ENCODE data around the gene ELOVL2.
"Not testable (repeated sequence)": the region's sequence is repeated elsewhere in the genome, so short reads cannot be mapped to it uniquely, and the experiment has no call there.

The ELOVL2 gene

DNA sequence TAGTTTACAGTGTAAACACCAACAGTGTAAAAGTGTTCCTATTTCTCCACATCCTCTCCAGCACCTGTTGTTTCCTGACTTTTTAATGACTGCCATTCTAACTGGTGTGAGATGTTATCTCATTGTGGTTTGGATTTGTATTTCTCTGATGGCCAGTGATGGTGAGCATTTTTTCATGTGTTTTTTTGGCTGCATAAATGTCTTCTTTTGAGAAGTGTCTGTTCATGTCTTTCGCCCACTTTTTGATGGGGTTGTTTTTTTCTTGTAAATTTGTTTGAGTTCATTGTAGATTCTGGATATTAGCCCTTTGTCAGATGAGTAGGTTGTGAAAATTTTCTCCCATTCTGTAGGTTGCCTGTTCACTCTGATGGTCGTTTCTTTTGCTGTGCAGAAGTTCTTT, 59.1 kb downstream of the ELOVL2 start:
- DNase-seq (ENCODE audit: low read depth in 2 of 3, low spot score in 2 of 3) = not testable (repeated sequence)

DNA sequence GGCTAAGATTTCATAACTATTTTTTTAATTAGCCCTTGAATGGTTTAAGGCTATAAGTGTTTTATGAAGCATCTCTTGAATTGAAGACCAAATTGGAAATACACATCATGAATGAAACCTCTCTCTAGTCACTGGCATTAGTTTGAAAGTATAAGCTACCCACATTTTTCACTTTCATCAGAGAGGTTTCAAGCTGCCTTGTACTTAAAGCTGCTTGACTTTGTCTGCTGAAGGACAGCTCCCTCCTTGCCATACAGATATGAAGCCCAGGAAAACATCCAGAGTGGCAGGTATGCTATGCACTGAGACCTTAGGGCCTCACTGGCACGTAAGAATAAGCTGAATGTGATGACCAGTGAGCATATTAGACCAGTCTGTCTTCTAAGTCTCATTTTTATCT, 62.7 kb downstream of the ELOVL2 start:
- DNase-seq (ENCODE audit: low read depth in 2 of 3, low spot score in 2 of 3) = no peak

DNA sequence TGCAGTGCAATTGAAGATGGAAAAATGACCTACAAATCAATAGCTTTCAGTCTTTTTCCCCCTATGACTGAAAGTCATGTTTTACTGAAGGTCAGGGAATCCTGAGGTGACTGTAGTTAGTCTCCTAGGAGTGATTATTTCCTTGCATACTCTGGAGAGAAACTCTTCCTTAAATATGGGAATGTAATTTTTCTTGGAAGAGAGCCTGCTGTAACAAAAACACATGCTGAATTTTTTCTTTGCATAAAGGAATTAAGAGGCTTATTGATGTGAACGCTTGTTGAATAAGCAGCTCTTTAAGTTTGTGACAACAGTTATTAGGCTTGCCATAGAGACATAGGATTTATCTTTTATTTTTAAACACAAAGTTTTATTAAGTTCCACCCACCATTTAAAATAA, 64.5 kb downstream of the ELOVL2 start:
- DNase-seq (ENCODE audit: low read depth in 2 of 3, low spot score in 2 of 3) = no peak

DNA sequence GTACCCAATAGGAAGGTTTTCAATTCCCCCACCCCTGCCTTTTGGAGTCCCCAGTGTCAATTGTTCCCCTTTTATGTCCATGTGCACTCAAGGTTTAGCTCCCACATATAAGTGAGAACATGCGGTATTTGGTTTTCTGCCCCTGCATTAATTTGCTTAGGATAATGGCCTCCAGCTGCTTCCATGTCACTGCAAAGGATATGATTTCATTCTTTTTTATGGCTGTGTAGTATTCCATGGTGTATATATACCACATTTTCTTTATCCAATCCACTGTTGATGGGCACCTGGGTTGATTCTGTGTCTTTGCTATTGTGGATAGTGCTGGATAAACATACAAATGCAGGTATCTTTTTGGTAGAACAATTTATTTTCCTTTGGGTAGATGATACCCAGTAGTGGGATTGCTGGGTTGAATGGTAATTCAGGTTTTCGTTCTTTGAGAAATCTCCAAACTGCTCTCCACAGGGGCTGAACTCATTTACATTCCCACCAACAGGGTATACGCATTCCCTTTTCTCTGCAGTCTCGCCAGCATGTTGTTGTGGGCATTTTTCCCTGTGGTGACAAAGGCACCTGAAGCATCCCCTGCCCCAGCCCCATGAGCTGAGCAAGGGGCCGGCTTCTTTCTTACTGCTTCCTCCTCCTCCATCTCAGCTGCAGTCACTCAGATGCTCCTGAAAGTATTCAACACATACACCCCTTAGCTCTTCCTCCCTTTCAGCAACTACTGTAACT, 66.7 kb downstream of the ELOVL2 start:
- DNase-seq (ENCODE audit: low read depth in 2 of 3, low spot score in 2 of 3) = no peak

DNA sequence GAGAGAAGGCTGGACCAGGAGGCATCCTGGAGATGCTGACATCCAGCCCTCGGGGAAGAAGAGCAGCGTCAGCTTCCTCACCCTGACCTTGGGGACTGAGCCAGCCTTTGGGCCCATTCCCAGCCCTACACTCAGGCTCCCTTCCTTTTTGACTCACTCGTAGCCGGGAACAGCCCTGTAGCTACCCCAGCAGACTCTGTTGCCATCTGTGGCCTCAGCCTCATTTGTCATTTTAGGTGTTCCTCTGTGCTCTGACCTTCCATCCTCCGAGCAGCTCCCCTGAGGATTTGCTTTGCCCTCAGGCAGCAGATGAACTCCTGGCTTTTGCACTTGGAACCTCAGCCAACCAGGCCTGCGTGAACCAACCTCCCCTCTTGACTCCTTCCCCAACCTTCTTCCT, 67.5 kb downstream of the ELOVL2 start:
- no peak for DNase-seq (ENCODE audit: low read depth in 2 of 3, low spot score in 2 of 3)

DNA sequence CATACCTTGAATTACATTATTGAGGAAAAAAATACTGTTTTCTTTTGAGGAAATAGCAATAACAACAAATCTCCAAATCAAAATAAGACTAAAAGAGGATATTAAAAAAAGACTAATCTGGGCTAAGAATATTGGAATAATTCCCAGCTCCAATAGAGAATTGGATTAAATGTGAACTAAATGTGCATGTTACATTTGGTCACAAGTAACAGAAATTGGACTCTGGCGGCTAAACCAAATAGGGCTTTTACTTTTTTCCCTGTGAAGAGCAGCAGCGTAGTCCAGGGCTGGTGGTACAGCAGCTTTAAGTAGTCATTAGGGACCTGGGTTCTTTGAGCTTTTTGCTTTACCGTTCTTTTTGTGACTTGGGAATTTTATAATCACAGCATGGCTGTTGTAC, 71.9 kb downstream of the ELOVL2 start:
- DNase-seq (ENCODE audit: low read depth in 2 of 3, low spot score in 2 of 3) = no peak

DNA sequence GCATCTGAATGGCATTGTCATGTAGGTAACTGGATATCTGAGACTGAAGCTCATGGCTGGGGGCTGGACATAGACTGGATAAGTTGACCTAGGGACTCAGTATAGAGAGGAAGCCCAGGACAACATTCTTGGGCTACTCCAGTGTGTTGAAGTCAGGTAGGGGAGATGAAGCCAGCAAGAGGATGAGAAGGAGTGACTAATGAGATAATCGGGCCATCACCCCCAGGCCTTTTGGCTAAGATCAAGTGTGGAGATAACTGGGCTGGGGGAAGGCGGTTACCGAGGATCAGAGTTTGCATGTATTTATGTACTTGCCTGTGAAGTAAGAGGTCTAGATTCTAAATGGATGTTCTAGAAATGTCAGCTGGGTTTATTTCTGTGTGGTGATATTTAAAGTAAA, 73.4 kb downstream of the ELOVL2 start:
- no peak for DNase-seq (ENCODE audit: low read depth in 2 of 3, low spot score in 2 of 3)

DNA sequence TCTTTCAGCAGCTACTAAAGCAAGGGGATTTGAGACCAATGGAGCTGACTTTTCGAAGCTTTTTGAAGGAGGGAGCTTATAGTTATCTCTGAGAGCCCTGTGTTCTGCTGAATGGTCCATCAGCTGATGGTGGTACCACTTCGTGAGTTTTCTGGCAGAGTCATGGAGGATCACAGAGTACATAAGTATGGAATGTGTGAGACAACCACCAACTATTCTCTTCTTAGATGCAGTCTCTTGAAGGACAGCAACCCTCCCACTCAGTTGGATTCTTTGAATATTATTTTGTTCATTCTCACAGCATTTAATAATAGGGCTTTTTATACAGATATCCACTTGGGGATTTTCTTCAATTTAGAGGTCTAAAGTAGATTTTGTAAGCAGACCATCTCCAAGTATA, 75.3 kb downstream of the ELOVL2 start:
- no peak for DNase-seq (ENCODE audit: low read depth in 2 of 3, low spot score in 2 of 3)

DNA sequence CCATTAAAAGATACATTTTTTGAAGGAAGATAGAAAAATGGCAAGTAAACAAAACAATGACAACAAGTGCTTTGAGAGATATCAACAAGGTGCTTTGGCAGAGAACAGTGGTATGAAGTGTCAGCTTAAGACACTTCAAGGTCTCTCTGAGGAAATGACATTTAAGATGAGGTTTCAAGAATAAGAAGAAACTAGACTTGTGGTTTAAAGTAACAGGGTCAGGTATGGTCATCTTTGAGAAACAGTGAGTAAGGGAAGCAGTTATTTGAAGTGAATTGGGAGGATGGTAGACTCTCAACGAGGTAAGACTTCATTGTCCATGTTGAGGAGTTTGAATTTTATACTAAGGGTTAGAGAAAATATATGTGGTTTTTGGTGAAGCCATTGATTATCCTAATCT, 79.4 kb downstream of the ELOVL2 start:
- no peak for DNase-seq (ENCODE audit: low read depth in 2 of 3, low spot score in 2 of 3)

DNA sequence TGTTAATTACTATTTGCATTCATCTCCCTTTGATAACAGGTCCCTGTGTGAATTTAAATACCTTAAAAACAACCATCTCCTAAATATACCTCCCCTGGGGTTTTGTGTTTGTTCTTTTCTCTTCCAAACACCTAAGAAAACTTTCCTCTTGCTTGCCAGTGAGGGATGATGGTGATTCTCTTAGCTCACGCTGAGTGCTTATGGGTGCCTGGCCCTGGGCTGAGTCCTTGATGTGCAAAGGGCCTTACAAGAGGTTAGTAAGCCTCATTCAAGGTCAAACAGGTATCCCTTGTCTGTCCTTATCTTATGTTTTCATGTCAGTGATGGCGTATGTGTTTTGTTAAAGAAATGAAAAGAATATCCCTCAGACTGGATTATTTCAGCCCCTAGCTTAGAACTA, 81.0 kb downstream of the ELOVL2 start:
- DNase-seq (ENCODE audit: low read depth in 2 of 3, low spot score in 2 of 3) = no peak

DNA sequence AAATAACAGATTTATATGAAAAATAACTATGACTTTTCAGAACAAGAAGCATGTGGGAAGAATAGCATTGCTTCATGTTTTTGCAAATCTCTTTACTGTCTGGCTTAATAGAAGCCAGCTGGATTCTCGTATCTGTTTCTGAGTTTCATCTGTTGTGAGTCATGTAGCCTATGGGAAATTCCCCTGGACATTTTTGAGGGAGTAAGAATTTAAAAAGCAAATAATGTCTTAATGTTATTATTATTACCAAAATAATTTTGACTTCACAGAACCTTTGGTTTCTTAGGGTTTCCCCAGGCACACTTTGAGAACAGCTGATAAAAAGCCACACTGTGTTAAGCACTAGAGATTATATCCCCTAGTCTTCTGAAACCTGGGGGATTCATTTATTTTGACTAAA, 81.4 kb downstream of the ELOVL2 start:
- no peak for DNase-seq (ENCODE audit: low read depth in 2 of 3, low spot score in 2 of 3)

DNA sequence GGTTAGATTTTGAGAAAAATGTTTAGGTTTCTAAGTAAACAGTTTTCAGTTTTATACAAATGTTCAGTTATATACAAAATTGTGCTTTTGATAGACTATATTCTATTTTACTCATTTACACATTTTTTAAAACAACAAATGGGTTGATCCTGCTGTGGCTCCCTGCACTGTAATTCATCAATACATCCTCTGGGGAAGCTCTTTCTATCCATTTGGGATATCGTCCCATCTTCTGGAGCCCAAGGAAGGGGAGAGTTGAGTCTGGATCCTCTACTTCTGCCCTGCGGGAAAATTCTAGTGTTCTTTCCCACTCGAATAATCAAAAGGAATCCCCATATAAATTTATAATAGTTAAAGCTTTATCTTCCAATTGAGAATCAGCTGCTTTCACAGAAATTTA, 82.3 kb downstream of the ELOVL2 start:
- no peak for DNase-seq (ENCODE audit: low read depth in 2 of 3, low spot score in 2 of 3)

DNA sequence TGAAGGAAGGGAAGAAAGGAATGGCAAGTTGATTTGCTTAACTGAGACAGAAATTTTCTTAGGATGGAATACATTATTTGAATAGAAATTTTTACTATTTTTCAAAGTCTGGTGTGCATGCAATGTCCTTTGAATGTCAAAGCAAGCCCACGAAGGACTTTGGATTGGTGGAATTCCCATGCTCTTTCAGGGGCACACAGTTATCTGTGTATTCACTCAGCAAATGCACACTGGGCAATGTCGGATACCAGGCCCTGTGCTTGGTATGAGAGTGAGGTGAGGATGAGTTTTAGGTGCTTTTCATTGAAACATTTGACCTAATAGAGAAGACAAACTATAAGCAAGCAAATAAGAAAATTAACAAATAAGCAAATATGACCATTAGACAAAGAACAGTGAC, 83.9 kb downstream of the ELOVL2 start:
- DNase-seq (ENCODE audit: low read depth in 2 of 3, low spot score in 2 of 3) = no peak

DNA sequence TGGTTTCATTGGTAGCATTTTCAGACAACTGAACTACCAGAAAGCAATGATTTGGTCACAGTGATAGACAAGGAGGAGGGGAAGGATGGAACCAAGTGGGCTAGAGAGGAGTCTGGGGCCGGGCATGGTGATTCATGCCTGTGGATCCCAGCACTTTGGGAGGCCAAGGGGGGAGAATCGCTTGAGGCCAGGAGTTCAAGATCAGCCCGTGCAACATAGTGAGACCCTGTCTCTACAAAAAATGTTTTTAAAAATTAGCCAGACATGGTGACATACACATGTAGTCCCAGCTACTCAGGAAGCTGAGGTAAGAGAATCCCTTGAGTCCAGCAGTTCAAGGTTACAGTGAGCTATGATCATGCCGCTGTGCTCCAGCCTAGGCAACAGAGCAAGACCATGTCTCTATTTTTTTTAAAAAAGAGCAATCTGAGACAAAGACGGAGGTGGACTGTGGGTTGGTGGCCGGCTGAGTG, 86.7 kb downstream of the ELOVL2 start:
- DNase-seq (ENCODE audit: low read depth in 2 of 3, low spot score in 2 of 3) = no peak

DNA sequence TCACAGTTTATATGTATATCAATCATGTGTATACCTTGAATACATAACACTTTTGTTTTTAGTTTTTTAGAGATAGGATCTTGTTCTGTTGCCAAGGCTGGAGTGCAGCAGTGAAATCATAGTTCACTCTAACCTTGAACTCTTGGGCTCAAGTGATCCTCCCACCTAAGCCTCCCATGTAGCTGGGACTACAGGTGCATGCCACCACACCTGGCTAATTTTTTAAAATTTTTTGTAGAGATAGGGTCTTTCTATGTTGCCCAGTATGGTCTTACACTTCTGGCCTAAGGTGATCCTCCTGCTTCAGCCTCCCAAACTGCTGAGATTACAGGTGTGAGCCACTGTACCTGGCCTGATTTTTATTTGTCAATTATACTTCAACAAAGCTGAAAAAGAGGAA, 87.3 kb downstream of the ELOVL2 start:
- DNase-seq (ENCODE audit: low read depth in 2 of 3, low spot score in 2 of 3) = no peak

DNA sequence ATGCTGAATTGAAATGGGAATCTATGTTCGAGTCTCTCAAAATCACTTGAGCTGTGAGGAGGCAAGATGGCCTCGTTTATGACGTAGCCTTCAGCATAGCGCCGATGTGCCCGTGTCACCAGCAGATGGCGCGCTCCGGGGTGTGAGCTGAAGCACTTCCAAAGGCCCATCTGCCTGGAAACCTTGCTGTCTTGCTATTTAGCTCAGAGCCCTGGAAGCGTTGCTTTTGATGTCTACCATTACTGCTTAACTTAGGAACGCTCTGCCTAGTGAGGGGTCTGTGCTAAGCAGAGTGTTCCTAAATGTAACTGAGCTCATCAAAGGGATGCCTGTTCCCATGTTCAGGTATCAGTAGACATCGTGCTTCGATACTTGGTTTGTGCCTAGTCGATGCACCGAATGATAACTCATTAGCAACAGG, 89.5 kb downstream of the ELOVL2 start:
- DNase-seq (ENCODE audit: low read depth in 2 of 3, low spot score in 2 of 3) = peak; percentile 31 to 75 (median 48)

DNA sequence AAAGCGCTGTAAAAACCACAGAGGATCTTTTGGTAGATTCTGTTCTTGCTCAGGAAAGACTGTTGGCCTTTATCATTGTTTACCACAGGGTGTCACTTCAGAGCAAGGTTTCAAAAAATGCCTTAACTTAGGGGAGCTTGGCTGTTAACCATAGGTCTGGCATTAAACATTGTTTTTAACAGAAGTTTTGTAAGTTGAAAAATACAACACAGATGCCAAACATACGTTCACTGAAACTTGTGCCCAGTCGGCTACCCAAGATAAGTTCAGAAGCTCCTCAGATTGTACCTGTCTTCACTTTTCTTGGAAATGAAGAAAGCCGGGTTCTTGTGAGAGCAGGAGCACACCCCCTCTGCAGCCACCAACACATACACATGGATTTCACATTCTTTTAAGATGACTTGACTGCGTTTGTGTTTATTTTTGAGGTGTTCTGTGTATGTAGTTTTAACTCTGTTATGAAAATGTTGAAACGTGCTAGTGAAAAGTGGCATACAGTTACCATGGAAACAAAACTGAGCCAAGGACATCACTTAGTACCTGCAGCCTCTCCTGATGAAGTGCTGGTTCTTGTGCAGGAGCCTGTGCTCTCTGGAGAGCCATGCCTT, 92.3 kb downstream of the ELOVL2 start:
- no peak for DNase-seq (ENCODE audit: low read depth in 2 of 3, low spot score in 2 of 3)

DNA sequence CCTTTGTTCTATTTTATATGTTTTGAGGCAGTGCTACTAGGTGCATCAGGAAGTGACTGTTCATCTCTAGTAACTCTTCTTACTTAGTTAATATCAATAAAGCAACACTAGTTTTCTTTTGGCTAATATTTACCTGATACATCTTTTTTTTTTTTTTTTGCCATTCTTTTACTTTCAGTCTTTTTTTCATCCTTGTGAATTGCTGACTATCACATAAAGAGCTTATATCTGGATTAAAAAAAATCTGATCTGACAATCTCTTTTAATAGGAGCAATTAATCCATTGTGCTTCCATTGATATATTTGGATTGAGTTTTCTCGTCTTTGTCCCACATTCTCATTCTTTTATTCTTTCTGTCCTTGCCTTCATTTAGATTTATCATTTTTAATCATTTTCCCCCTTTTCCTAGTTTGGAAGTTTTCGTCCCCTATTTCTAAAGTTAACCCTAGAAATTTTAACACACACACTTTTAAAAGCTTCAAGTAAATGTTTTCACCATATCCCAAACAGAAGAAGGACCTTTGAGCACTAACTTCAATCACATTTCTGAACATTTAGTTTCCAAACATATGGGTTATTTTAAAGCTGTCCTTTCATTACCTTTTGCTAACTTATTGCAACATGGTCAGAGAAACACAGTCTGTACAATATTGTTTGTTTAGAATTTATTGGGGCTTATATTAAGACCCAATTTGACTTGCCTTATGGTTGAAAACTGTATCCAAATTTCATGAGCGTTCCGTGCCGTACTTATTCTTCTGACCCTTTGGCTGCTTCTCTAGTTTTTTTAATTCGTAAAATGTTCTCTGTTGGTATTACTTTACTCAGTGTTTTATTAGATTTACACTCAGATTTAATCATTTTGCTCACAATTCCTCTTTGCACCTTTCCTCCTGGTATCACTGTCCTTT, 94.3 kb downstream of the ELOVL2 start:
- DNase-seq (ENCODE audit: low read depth in 2 of 3, low spot score in 2 of 3) = no peak

DNA sequence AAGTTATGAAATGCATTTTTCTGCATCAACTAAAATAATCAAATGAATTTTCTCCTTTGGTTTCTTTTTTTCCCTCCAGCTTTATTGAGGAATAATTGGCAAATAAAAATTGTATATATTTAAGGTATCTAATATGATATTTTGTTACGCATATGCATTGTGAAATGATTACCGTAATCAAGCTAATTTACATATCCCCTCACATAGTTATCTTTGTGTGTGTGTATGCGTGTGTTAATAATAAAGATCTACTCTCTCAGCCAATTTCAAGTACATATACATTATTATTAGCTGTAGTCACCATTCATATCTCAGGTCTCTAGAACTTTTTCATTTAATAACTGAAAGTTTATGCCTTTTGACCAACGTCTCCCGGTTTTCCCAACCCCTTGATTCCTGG, 96.1 kb downstream of the ELOVL2 start:
- no peak for DNase-seq (ENCODE audit: low read depth in 2 of 3, low spot score in 2 of 3)

DNA sequence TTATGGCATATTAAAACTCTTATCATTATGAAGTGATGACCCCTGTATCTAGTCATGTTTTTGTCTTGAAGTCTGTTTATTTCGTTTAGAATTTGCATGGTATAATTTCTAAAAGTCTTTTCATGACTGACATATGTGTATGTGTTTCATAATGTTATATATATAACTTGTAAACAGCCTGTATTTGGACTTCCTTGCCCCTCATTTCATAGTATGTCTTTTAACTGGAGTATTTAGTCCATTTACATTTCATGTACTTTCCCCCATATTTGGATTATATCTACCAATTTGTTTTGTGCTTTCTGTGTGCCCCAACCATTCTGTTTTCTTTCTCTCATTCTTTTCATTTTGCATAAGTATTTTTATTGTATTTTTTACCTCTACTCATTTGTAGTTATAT, 98.3 kb downstream of the ELOVL2 start:
- no peak for DNase-seq (ENCODE audit: low read depth in 2 of 3, low spot score in 2 of 3)

DNA sequence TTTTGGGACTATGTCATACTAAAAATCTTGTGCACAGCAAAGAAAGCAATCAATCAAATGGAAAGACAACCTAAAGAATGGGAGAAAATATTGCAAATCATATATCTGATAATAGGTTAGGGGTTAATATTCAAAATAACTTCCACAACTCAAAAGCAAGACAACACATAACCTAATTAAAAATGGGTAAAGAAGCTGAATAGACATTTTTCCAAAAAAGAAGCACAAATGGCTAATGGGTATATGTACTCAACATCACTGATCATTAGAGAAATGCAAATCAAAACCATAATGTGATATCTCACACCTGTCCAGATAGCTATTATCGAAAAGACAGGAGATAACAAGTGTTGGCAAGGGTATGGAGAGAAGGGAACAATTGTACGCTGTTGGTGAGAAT, 104.3 kb downstream of the ELOVL2 start:
- DNase-seq (ENCODE audit: low read depth in 2 of 3, low spot score in 2 of 3) = no peak

DNA sequence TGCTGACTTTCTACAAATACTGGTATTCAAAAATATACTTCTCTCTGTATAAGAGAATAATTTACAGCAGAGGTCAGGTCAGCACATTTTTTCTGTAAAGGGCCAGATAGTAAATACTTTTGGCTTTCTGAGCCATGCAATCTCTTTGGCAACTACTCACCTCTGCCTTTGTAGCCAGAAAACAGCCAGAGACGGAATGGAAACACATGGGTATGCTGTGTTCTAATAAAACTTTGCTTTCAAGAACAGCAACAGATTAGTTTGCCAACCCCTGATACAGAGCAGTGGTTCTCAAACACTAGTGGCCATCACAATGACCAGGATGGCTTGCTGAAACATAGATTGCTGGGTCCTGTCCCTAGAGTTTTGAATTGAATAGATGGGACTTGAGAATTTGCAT, 111.0 kb downstream of the ELOVL2 start:
- DNase-seq (ENCODE audit: low read depth in 2 of 3, low spot score in 2 of 3) = no peak

All from activated CD8-positive, alpha-beta memory T cell treated with anti-CD3 and anti-CD28 coated beads for 48 hours (primary cell).